Ishikawa (cell line): ENCODE results near the gene IL19.

Experiments used
- CEBPB ChIP-seq: IDR thresholded peaks from 2 replicates; pipeline ENCODE4 v1.6.1; 2012
- CREB1 ChIP-seq: IDR thresholded peaks from 2 replicates; pipeline ENCODE4 v1.6.1; 2012; ENCODE audit warnings: low read depth
- EP300 ChIP-seq: IDR thresholded peaks from 2 replicates; pipeline ENCODE4 v1.6.1; 2012; ENCODE audit warnings: borderline replicate concordance
- NFIC ChIP-seq: IDR thresholded peaks from 2 replicates; pipeline ENCODE4 v1.6.1; 2012
- RAD21 ChIP-seq: IDR thresholded peaks from 2 replicates; pipeline ENCODE4 v1.6.1; 2012; ENCODE audit warnings: low read depth
- TAF1 ChIP-seq: IDR thresholded peaks from 2 replicates; pipeline ENCODE4 v1.6.1; 2012; ENCODE audit warnings: low read depth, mild to moderate bottlenecking
- TCF12 ChIP-seq: IDR thresholded peaks from 2 replicates; pipeline ENCODE4 v1.6.1; 2012; ENCODE audit warnings: low read depth
- YY1 ChIP-seq: IDR thresholded peaks from 2 replicates; pipeline ENCODE4 v1.6.1; 2012; ENCODE audit warnings: low read depth
- TF ChIP-seq, protein P1 (sequence below): IDR thresholded peaks from 2 replicates; pipeline ENCODE4 v1.6.1; 2012; ENCODE audit warnings: low read depth, mild to moderate bottlenecking
- TF ChIP-seq, protein P2 (sequence below): IDR thresholded peaks from 2 replicates; pipeline ENCODE4 v1.6.1; 2012

DNA sequence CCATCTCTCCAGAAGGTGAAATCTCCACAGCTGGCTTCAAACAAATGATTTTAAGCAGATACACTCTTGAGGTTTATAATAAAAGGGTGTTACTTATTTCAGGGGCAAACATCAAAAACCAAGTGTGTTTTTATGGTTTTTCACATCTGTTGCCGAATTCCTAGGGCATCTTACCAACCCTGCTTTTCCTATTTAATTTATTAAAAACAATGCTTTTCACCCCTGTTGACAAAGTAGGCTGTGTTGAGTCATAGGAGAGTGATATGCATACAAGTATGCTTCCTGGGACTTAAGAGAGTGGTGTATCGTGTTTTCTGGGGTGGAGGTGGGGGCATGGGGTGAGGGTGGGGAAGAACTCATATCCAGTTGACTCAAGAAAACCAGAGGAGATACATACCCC, 65.5 kb downstream of the IL19 start:
- TF ChIP-seq TCF12 (no peak), CREB1 (no peak), CEBPB (no peak), EP300 (no peak), RAD21 (no peak), YY1 (no peak), TAF1 (no peak), NFIC (no peak)
- TF ChIP-seq, protein P1, sequence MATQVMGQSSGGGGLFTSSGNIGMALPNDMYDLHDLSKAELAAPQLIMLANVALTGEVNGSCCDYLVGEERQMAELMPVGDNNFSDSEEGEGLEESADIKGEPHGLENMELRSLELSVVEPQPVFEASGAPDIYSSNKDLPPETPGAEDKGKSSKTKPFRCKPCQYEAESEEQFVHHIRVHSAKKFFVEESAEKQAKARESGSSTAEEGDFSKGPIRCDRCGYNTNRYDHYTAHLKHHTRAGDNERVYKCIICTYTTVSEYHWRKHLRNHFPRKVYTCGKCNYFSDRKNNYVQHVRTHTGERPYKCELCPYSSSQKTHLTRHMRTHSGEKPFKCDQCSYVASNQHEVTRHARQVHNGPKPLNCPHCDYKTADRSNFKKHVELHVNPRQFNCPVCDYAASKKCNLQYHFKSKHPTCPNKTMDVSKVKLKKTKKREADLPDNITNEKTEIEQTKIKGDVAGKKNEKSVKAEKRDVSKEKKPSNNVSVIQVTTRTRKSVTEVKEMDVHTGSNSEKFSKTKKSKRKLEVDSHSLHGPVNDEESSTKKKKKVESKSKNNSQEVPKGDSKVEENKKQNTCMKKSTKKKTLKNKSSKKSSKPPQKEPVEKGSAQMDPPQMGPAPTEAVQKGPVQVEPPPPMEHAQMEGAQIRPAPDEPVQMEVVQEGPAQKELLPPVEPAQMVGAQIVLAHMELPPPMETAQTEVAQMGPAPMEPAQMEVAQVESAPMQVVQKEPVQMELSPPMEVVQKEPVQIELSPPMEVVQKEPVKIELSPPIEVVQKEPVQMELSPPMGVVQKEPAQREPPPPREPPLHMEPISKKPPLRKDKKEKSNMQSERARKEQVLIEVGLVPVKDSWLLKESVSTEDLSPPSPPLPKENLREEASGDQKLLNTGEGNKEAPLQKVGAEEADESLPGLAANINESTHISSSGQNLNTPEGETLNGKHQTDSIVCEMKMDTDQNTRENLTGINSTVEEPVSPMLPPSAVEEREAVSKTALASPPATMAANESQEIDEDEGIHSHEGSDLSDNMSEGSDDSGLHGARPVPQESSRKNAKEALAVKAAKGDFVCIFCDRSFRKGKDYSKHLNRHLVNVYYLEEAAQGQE = no peak
- TF ChIP-seq, protein P2, sequence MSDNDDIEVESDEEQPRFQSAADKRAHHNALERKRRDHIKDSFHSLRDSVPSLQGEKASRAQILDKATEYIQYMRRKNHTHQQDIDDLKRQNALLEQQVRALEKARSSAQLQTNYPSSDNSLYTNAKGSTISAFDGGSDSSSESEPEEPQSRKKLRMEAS = no peak
